Upper lobe of left lung (tissue), 6 donors: ENCODE data around the gene LRCH1. TPM values are rescaled to one million over a fixed set of nuclear protein-coding genes. Genes with fewer than 3 reads are reported as not detected.

Source experiments
- ATAC-seq, 2 donors: fragments of 200-7000 bp; cut with Tn5 transposase; one replicate each; pipeline ENCODE4 v1.9.1; 2022; ENCODE audit warnings: mild to moderate bottlenecking in 2 of 2, moderate library complexity in 2 of 2; ENCODE audit not compliant: low FRiP score in 2 of 2
- DNase-seq, 2 donors: peaks; one replicate each; pipeline ENCODE4 v3.0.0-alpha.2; 2019 to 2020
- H3K27ac ChIP-seq, 4 donors: fragments of 200-600 bp; sonication (generic); one replicate each; pipeline ENCODE4 v1.5.1; 2016 to 2019
- H3K27me3 ChIP-seq, 4 donors: fragments of 200-600 bp; sonication (generic); one replicate each; pipeline ENCODE4 v1.5.1; 2017 to 2019
- H3K36me3 ChIP-seq, 4 donors: fragments of 200-600 bp; sonication (generic); one replicate each; pipeline ENCODE4 v1.5.1; 2016 to 2019
- H3K4me1 ChIP-seq, 4 donors: fragments of 200-600 bp; sonication (generic); one replicate each; pipeline ENCODE4 v1.5.1; 2018 to 2019
- H3K4me3 ChIP-seq, 4 donors: fragments of 200-600 bp; sonication (generic); one replicate each; pipeline ENCODE4 v1.5.1; 2017 to 2019; ENCODE audit warnings: mild to moderate bottlenecking in 2 of 4, moderate library complexity in 1 of 4
- H3K9me3 ChIP-seq, 4 donors: fragments of 200-600 bp; sonication (generic); one replicate each; pipeline ENCODE4 v1.5.1; 2018 to 2019
- EP300 ChIP-seq, 4 donors: sonication (generic); formaldehyde crosslinking; IDR thresholded peaks; one replicate each; pipeline ENCODE4 v1.5.1; 2017; ENCODE audit warnings: antibody characterized with exemption in 4 of 4, control low read depth in 2 of 4
- POLR2A ChIP-seq, 4 donors: fragments of 450-650 bp; IDR thresholded peaks; one replicate each; pipeline ENCODE4 v1.5.1; 2016 to 2017; ENCODE audit warnings: antibody characterized with exemption in 4 of 4, mild to moderate bottlenecking in 2 of 4
- POLR2AphosphoS5 ChIP-seq, 2 donors: sonication (generic); formaldehyde crosslinking; IDR thresholded peaks; one replicate each; pipeline ENCODE4 v1.5.1; 2017; ENCODE audit warnings: antibody characterized with exemption in 2 of 2
- WGBS, 2 donors: methylation state at CpG; one replicate each; pipeline ENCODE4 v1.1.5; 2017 to 2018; 5-methylcytosine and 5-hydroxymethylcytosine counted together
- total RNA-seq, 6 donors: library from RNA; depleted of rRNA in 4 of 6; stranded (reverse); fragments of >200 nt in 4 of 6; gene quantifications; one replicate each; pipeline versions ENCODE4 v1.1.0 to v1.2.1, GENCODE V29; 2016 to 2021
- TF ChIP-seq, protein P1 (sequence below), 6 experiments: fragments of 450-650 bp in 4 of 6; fragments of 200-600 bp in 2 of 6; sonication (generic) in 2 of 6; IDR thresholded peaks; one replicate each; pipeline ENCODE4 v1.5.1; 2016 to 2019; ENCODE audit warnings: antibody characterized with exemption in 6 of 6
- donor health status: DM: no; HTN: no; CAD: no; lungs with moderate emphysema.
- donor health status: DM: no; HTN: yes; CAD: no; lungs with severe emphysema.

LRCH1 gene
- total RNA-seq, 6 donors from 2014 or later: 17.2 to 27.0 (median 22.7) TPM

DNA sequence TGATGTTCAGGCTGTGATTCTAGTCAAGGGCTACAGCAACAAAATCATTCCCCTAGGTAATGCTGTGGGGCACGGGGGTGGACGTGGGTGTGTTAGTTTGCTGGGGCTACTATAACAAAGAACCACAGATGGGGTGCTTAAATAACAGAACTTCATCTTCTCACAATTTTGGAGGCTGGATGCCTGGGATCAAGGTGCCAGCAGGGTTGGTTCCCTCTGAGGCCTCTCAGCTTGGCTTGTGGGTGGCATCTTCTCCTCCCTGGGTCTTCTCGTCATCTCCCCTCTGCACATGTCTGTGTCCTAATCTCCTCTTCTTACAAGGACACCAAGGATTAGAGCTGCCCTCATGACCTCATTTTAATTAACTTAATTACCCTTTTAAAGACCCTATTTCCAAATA lies 129.0 kb downstream of the LRCH1 start:
- no peaks in the 10 kb centered on the region for H3K27me3 ChIP-seq
- H3K4me1 ChIP-seq: peaks cover 13 to 33% (median 28%) of the 10 kb centered on the region in 4 donors
- H3K9me3 ChIP-seq: no peaks in the 10 kb centered on the region
- ATAC-seq (no peak), DNase-seq (no peak)
- H3K36me3 ChIP-seq: peaks cover 0 to 9% (median 0%) of the 10 kb centered on the region in 4 donors
- TF ChIP-seq EP300 (IDR thresholded peaks at IDR 0.05) (no peak), POLR2AphosphoS5 (IDR thresholded peaks at IDR 0.05) (no peak), POLR2A (IDR thresholded peaks at IDR 0.05) (no peak)
- TF ChIP-seq, protein P1, sequence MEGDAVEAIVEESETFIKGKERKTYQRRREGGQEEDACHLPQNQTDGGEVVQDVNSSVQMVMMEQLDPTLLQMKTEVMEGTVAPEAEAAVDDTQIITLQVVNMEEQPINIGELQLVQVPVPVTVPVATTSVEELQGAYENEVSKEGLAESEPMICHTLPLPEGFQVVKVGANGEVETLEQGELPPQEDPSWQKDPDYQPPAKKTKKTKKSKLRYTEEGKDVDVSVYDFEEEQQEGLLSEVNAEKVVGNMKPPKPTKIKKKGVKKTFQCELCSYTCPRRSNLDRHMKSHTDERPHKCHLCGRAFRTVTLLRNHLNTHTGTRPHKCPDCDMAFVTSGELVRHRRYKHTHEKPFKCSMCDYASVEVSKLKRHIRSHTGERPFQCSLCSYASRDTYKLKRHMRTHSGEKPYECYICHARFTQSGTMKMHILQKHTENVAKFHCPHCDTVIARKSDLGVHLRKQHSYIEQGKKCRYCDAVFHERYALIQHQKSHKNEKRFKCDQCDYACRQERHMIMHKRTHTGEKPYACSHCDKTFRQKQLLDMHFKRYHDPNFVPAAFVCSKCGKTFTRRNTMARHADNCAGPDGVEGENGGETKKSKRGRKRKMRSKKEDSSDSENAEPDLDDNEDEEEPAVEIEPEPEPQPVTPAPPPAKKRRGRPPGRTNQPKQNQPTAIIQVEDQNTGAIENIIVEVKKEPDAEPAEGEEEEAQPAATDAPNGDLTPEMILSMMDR (IDR thresholded peaks at IDR 0.05): no peak
- H3K27ac ChIP-seq: no peak overlapping the region
- WGBS, 2 donors: 95 to 100% methylated on average over 3 of the region's 3 CpGs
- no peak overlapping the region for H3K4me3 ChIP-seq

DNA sequence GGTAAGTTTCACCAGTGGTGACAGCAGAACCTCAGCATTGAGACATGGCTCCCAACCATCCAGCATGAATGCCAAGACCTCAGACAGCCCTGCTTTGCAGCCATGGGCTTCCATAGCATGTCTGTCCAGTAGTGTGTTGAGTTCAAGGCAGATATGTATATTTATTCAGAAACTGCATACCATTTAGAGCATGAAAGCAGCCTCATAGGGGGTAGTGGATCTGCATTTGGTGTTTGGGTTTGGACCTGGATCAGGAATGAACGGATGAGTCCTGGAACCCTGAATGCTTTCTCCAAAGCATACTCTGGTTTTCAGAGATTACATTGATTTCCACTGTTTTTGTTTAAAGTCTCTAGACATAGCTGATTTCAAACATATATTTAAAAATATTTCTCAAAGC lies 129.7 kb downstream of the LRCH1 start:
- H3K4me1 ChIP-seq: peaks cover 13 to 33% (median 28%) of the 10 kb centered on the region in 4 donors
- WGBS, 2 donors: 90 to 100% methylated on average over 1 of the region's 1 CpG
- TF ChIP-seq EP300 (IDR thresholded peaks at IDR 0.05) (no peak), POLR2A (IDR thresholded peaks at IDR 0.05) (no peak), POLR2AphosphoS5 (IDR thresholded peaks at IDR 0.05) (no peak)
- TF ChIP-seq, protein P1 (IDR thresholded peaks at IDR 0.05): no peak

DNA sequence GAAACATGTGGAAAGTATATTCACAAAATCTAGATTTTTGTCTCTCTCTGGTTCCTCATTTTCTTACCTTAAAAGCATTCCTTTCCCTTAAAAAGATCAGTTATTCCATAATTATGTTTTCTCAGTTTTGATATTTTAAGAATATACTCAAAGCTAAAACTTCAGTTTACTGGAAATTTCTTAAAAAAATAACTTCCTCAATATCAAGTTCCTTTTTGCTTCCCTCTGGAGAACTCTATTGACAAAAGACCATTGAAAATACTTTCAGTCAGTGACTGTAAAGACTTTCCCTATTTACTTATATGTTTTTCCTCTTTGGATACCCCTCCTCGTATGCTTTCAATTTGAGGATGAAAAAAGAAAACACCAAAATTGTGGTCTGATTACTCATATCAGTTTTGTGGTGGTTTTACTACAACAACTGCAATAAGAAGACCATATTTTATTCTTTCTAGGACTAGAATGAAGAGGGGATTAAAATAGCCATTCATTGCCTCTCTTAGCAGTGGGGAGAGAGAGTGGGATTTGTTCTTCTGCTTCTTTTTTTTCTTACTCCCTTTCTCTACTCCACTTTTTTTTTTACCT lies 130.8 kb downstream of the LRCH1 start:
- H3K4me1 ChIP-seq: peaks cover 10 to 37% (median 26%) of the 10 kb centered on the region in 4 donors
- TF ChIP-seq, protein P1 (IDR thresholded peaks at IDR 0.05): no peak
- TF ChIP-seq POLR2AphosphoS5 (IDR thresholded peaks at IDR 0.05): no peak
- no peak for TF ChIP-seq EP300 (IDR thresholded peaks at IDR 0.05)
- H3K4me3 ChIP-seq: no peak overlapping the region
- WGBS, 2 donors: 60 to 65% methylated on average over 1 of the region's 1 CpG
- H3K9me3 ChIP-seq: no peaks in the 10 kb centered on the region
- H3K27me3 ChIP-seq: no peaks in the 10 kb centered on the region
- H3K27ac ChIP-seq: peak overlapping the region in 1 of 4 donors; percentile 38
- no peak for DNase-seq
- peaks cover 0 to 9% (median 0%) of the 10 kb centered on the region in 4 donors for H3K36me3 ChIP-seq
- ATAC-seq: no peak

More for the DNA sequence above, 129.7 kb downstream of the LRCH1 start:
- ATAC-seq: no peak
- no peak for DNase-seq
- Histone ChIP-seq H3K9me3 (no peaks in the 10 kb centered on the region), H3K27me3 (no peaks in the 10 kb centered on the region), H3K4me3 (no peak overlapping the region), H3K27ac (no peak overlapping the region), H3K36me3 (peaks cover 0 to 9% (median 0%) of the 10 kb centered on the region in 4 donors)

DNA sequence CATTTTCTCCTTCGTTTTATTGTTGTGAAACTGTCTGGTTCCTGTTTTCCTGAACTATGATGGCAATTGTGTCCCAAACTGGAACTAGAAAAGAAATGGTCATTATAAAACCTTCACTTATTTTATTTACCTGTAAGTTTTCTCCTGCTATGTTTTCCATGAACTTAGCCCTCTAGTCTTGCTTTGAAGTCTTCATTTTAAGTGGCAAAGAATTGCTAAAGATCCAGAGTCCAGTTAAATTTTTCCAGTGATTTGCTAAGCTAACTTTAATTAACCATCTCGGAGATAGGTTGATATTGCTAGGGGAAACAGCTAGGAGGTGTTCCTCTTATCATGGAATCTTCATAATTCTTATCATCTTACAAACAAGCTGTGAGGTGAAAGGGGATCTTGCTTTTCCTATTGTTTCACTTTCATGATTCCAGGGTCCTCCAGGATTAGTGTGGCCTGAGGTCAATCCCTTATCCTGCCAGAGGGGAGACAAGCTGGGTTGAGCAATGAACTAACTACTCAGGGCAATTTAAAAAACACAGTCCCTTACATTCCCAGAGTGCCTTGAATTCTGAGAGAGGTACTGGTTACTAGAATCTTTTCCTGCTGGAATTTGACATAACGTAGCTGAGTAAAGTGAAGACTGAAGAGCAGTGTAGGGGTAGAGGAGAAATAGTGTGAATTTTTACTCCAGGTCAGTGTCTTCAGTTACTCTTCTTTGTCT lies 131.5 kb downstream of the LRCH1 start:
- H3K36me3 ChIP-seq: peaks cover 0 to 9% (median 0%) of the 10 kb centered on the region in 4 donors
- H3K9me3 ChIP-seq: no peaks in the 10 kb centered on the region
- peak overlapping the region in 3 of 4 donors; percentile 13 to 35 (median 28) for H3K27ac ChIP-seq
- 44 to 48% methylated on average over 3 of the region's 3 CpGs for WGBS, 2 donors
- ATAC-seq: no peak
- H3K4me1 ChIP-seq: peaks cover 6 to 34% (median 19%) of the 10 kb centered on the region in 4 donors
- no peak overlapping the region for H3K4me3 ChIP-seq
- no peaks in the 10 kb centered on the region for H3K27me3 ChIP-seq
- DNase-seq: no peak
- TF ChIP-seq, protein P1 (IDR thresholded peaks at IDR 0.05): peak in 1 of 6 experiments; percentile 13
- TF ChIP-seq POLR2A (IDR thresholded peaks at IDR 0.05): no peak
